ENCODE measurements around the gene NHEJ1.
A peak's percentile ranks its signal among the peaks of the same experiment; 100 is the strongest.

NHEJ1 gene

DNA sequence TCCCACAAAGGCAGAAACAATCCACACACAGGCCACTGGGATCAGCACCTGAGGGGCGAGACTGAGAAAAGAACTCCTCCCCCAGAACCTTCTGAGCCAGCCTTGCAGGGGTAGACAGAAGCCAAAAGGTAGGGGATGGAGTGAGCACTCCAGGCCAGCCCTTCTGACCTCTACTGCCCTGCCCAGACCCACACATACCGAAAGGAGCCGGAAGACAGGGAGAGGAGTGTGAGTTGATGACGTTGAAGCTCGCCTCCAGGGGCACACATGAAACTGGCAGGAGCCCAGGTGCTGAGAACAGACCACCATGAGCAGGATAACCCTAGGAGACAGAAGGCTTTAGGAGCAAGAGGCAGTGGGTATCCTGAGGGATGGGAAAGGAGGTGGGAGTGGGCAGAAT lies 7.4 kb upstream of the NHEJ1 start:
- no peak for DNase-seq (ENCODE audit: low read depth)

DNA sequence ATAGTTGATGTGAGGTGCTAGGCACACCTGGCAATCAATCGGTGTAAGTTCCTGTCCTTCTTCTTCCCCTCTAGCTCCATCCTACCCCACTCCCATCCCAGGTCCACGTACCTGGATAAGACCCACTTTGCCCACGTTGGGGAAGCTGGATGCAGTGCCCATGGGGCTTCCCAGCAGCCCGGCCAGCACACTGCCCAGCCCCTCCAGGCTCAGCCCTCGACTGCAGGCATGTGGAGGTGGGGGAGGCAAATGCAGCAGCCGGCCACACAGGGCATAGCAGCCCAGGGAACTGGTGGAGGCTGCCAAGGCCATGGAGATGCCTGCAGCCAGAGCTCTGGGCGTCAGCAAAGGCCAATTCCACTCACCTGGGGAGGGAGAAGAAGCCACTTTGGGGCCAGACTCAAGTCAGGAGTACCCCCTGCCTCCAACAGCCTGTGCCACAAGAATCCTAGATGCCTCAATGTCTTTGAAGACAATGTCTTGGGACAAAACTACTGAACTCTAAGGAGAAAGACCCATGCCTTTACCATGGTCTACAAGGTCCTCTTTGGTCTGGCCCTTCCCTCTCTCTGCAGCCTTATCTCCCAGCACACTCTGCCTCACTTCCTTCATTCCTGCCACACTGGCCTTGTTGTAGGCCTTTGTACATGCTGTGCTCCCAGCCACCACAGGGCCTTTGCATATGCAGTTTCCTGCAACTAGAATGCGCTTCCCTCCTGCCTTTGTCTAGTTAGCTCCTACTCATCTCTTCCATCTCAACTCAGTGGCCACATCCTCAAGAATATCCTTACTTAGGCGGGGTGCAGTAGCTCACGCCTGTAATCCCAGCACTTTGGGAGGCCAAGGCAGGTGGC lies 4.7 kb upstream of the NHEJ1 start:
- no peak for DNase-seq (ENCODE audit: low read depth)

DNA sequence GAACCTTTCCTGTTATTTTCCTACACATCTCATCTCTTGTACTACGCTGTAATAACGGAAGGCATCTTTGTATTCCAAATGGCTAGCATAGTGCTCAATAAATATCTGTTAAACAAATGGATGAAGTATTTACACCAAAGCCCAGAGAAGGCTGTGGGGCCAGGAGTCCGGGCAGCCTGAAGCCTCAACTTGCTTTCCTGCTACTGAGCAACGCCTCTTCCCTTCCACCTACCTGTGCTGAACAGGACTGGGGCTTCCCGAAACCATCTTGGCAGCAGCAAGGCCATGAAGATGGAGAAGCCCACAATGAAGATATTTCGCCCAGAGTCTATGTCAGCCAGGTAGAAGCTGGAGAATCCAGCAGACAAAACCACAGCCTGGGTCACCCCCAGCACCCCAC lies 2.5 kb upstream of the NHEJ1 start:
- DNase-seq (ENCODE audit: low read depth) = no peak

DNA sequence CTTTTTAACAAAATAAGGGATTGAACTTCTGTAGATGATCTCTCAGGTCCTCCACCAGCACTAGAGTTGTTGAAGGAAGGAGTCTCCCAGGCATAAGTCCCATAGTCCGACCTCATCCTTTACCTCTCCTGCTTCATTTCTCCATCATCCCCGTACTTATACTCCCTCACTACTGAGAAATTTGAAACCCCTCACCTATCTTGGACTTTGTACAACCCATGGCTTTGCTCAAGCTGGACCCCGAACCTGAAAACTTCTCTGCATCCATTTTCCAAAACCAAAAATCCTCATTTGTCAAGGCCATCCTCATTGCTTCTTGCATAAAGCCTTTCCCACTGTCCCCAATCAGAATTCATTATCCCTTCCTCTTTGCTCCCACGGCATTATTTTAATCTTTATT lies 482 bp upstream of the NHEJ1 start:
- DNase-seq (ENCODE audit: low read depth) = no peak

DNA sequence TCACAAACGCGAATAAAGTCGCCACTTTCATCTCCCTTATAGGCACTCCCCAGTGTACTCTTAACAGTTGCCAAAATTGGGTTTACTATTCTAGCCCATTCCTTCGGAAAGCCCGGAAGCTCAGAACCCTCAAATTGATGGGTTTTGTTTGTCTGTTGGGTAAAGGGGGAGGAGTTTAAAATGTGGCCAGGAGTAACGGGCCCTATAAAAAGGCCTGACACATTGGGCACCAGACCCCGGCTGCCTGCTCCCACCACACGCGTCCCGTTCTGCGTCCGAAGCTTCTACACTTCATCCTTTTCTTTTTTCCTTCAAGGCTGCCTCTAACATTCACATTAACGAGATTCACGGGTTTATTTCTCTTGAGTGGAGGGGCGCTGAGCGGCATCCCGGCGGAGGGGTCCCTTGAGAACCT lies 837 bp downstream of the NHEJ1 start:
- DNase-seq (ENCODE audit: low read depth) = no peak

DNA sequence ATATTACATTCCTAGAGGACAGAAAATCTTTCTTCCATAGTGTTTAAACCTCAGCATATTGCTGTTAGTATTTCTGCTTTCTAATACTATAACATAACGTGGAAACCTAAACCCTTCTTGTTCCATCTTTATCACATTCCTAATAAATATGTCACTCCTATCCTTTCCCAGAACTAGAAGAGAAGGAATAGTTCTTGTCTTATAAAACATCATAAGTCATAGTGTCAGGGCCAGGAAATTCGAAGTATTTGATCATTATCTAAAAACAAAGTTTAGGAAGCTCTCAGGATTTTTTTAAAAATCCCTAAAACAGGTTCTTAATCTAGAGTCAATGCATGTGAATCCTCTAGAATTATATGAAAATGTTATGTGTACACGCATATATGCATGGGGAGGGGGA lies 2.0 kb downstream of the NHEJ1 start:
- no peak for DNase-seq (ENCODE audit: low read depth)

DNA sequence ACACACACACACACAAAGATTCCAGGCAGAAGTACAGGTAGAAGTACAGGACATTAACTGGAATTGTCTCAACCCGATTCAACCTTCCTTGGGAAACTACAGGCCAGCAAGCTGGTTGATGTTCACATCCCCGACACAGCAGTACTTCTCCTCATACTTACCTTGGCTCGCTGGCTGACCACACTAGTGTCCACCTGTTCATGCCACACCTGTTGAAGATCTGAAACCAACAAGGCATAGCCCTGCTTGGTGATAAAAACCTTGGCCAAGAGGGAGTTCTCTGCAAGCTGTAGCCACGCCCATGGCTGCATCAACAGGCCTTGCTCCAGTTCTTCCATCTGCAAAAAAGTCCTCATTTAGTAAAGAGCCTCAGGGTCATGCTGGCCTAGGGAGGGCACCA lies 2.6 kb downstream of the NHEJ1 start:
- DNase-seq (ENCODE audit: low read depth) = no peak

DNA sequence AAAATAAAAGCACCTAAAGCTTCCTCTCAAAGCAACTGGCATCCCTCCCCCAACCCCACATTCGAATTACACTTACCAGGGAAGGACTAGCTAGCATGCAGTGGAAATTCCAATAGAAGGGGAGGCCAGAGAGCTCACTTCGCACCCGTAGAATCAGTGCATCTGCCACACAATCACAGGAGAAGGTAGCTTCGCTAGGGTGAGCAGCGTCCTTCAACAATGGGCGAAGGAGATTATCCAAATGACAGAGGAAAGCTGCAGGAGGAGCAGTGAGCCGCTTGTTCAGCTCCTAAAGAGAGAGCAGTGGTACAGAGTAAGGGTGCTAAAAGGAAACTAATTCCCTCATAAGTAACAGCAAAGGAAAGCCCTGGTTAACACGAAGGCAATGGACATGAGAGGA lies 3.2 kb downstream of the NHEJ1 start:
- DNase-seq (ENCODE audit: low read depth) = no peak

DNA sequence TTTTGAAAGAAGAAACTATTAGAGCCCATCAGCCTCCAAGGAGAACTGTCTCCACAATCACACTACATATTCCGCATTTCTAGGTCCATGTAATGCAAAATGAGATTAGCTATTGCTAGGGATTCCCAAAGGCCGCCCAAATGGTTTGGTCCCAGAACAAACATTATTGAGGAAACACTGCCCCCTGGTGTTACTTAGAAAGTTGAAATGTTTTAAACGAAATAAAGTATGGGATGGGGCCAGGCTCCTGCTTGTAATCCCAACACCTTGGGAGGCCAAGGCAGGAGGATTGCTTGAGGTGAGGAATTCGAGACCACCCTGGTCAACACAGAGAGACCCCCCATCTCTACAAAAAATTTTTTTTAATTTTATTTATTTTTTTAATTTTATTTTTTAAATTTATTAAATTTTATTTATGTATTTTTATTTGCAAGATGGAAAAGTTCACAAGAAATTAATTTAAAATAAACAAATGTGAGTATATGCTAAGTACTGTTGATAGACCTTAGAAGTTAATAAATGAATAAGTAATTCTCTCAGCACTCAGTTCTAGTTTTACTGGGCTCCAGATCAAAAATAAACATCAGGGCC lies 5.5 kb downstream of the NHEJ1 start:
- peak; percentile 54 for DNase-seq (ENCODE audit: low read depth)

DNA sequence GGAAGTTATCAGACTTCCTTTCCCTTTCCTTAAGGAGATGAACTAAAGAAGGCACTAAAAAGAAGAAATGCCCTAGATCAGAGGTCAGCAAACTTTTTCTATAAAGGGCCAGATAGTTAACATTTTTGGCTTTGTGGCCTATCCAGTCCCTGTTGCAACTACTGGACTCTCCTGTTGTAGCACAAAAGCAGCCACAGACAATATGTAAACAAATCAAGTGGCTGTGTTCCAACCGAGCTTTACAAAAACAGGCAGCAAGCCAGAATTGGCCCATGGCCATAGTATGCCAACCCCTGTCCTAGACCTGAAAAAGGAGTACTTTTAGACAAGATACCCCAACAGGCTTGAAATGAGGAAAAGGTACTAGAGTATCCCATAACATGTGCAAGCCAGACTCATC lies 10.9 kb downstream of the NHEJ1 start:
- peak; percentile 31 for DNase-seq (ENCODE audit: low read depth)

DNA sequence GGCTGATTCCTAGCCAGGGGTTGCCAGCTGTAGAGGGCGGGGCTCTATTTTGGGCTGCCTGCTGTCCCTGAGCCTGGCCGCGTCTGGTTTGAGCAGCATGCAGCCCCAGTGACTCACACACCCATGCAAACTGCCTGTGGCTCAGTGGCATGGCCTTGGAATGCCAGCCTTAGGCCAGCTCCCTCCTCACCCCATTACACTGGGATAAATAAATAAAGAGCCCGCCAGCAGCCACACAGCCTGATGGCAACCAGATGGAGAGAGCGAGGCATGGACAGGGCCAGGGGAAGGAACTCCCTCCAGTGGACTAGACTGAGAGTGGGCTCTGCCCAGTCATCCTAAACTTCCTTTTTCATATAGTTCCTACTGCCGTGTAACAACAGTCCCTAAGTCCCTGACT lies 18.3 kb downstream of the NHEJ1 start:
- peak; percentile 34 for DNase-seq (ENCODE audit: low read depth)

DNA sequence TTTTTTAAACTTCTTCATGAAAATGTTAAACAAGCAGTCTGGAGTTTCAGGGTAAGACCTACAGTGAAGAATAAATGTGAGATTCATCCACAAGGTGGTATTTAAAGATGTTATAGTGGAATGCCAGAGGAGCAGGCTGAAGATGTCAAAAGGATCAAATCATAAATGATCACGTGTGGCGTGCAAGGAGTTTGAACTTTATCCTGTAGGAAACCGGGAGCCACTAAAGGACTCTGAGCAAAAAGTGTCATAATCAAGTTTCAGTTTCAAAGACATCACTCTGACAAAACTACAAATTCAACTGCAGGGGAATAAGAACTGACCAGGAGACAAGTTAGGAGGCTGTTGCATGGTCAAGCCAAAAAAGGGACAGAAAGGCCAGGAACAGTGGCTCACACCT lies 19.9 kb downstream of the NHEJ1 start:
- DNase-seq (ENCODE audit: low read depth) = no peak

DNA sequence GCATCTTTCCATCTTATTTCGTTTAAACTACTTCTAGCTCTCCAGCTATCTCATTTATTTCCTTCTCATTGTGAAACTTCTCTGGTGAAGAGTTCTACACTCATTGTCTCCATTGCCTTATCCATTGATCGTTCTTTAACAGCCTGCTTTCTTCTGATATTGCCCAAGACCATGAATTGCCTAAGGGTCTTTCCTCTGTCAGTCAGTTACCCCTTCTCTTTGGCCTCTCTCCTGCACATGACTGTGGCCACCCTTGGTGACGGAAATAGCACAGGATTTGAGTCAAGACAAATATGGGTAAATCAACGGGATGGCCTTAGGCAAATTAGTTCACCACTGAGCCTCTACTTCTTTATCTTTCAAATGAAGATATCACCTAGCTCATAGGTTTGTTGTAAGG lies 26.6 kb downstream of the NHEJ1 start:
- no peak for DNase-seq (ENCODE audit: low read depth)

DNA sequence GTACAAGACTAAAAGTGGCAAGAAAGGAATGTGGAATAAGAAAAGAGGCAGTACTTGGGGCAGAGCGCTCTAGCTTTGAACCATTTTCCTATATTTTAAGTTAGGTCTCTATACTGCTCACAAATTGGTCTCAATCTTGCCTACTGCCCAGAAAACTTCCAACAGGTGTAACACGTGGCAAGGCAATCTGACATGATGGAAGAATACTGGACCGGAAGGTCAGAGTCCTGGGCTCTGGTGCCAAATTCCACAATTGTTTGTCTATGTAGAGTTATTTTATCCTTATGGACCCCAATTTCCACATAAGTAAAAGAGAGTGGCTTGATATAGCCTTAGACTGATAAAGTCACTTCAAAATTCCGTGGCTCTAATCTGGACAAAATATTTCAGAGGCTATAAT lies 28.9 kb downstream of the NHEJ1 start:
- no peak for DNase-seq (ENCODE audit: low read depth)

DNA sequence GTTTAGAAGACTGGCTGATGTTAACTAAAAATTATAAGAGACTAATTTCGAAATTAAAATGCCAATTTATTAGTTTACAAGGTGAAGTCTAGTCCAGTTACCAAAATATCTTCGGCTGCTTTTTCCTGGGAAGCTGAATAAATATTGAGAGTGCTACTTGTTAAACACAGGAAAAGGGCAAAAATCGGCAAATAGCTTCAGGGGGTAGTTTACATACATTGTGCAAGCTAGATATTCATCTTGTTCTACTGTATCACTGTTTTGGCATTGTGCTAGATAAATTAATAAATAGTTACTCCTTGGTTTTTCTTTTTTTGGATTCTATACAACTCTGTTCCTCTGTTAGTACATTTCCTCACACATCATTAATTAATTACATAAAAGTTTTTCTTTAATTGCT lies 29.3 kb downstream of the NHEJ1 start:
- DNase-seq (ENCODE audit: low read depth) = no peak

DNA sequence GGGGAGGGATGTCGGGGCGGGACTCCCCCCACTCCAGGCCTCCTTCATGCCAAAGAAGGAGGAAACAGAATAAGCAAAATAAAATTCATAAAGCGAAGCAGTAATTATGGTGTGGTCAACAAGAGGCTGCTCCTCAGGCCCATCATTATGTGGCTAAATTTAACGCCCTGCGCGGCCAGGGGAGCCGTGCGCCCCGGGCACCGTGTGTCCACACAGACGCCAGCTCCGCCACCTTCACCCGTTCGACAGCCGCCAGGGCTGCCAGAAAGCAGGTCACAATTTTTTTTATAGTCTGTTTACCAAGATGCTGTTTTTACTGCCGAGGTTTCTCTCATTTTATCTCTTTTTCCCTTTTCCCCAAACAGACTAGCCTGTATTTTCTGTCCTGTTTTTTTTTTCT lies 31.0 kb downstream of the NHEJ1 start:
- DNase-seq (ENCODE audit: low read depth) = no peak

DNA sequence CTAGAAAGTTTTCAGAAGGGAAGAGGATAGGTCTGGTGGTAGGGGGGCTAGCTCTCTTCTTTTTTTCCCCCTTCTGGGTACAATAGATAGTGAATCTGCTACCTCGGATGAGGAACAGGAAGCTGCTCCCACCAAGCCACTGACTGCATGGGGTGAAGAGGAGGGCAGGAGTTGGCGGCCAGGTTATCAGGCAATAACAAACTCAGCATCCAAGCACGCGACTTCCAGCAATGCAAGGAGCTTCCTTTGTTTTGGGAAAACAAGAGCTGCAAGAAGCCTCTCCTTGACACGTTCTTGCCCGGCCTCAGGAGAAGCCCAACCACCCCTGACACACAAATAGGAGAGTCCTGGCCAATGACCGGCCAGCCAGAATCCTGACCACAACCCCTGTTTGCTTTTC lies 32.2 kb downstream of the NHEJ1 start:
- no peak for DNase-seq (ENCODE audit: low read depth)

DNA sequence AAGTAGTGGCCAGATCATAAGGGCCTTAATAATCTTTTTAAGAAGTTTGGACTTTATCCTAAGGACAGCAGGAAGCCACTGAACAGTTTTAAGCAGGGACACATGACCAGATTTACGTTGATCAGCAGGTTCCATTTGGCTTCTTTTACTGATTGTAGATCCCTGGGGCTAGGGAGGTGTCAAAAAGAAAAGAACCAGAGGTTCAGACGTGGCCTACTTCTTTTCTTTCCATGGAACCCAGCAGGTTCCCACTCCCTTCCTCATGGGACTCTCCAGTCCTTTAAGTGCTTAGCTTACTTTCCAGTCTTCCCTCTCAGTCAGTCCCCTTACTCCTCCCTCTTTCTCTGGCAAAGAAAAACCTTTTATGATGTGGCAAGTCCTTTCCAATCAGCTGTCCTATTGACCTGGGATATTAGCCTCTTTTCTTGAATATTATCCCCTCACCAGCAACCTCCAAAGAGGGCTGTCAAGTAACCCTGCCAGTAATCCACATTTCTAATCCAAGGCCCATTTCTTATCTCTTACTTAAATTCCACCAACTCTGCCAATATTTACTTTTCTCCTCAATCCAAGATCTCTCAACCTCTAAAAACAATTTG lies 33.5 kb downstream of the NHEJ1 start:
- no peak for DNase-seq (ENCODE audit: low read depth)

DNA sequence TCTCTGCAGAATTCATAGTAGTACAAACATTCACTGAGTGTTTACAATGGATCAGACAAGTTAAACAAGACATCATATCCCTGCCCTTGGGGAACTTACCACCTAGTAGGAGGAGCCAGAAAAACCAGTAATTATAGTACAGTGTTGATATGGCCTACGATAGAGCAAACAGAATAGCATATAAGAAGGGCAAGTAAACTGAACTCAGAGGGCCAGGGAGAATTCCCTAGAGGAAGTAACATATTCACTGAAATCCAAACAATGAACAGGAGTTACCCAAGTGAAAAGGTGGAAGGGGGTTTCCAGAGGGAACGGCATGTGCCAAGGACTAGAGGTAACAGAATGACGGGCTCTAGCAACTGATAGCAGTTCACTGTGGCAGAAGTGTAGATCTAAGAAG lies 34.1 kb downstream of the NHEJ1 start:
- DNase-seq (ENCODE audit: low read depth) = no peak

DNA sequence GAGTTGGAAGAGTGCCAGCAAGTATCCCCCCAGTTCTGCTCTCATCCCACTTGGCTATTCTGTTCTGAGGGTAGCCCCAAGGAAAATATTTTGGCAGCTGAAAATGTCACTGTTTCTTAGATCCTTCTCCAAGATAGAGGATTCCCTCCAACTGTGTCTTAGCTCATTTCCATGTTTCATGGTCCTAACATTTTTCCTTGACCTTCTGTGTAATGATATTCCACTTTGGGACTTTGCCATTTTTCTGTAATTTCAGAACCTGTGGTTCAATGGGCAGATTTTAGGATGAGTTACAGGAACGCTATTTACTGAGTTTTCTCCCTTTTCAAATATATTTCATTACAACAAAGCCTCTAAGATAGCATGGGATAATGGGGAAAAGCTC lies 34.7 kb downstream of the NHEJ1 start:
- DNase-seq (ENCODE audit: low read depth) = no peak

DNA sequence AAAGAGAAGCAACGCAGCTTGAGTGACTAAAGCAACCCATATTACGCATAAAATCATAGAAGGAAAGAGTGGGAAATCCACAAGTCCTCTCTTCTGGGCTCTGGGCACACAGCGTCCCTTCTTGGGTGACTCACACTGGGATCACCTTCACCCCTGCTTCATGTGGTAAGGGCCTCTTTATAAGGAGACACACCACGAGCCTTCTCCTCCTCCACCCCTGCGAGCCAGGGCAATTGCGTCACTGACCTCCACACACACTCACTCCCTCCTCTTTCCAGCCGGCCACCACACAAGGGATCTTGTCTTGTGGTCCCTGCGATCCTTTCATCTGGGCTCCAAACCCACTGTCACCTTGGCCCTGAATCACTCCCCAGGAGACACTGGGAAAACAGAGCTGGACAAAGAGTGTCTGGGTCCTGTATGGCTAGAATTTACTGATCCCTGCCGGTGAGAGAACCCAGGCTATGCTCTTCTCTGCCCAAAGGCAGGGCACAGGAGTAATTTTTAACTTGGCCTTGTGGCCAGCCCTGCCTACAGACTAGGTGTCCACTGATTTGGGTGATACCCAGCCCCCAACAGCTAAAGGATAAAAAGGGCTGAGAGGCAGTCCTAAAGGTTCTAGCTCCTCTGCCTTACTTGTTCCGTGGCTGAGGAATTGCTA lies 35.3 kb downstream of the NHEJ1 start:
- DNase-seq (ENCODE audit: low read depth) = peak; percentile 93

DNA sequence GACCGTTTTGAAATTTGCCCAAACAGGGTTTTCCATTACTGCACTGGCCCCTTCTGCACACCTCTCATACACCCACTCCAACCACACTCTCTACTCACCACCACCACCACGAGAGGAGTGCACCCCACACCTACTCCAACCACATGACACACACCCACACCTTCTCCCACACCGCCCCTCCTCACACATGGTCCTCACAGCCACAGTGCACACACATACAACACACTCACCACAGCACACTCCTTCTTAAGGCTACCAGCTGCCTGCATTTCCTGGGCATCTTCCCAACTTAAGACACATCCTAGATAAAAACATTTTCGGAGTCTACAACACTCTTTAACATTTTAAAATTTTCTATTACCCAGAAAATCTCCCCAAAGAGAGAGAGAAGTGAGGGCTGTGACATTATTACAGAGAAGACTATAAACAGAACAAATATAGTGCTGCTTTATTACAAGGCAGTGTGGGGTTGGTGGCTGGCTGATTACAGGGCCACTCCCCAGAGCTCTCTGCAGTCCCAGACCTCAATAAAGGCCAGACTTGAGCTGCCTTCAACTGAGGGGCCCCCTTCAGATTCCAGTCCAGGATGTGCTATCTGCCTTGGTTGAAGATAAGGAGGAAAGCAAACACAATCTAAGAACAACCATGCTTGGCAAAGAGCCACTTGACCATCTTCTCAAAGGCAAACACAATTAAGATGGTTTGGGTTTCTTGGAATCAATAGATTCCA lies 36.1 kb downstream of the NHEJ1 start:
- peak; percentile 21 for DNase-seq (ENCODE audit: low read depth)

All from iris pigment epithelial cell (primary cell).